Measurements from ENCODE around the gene ARHGAP25. TPM values are rescaled to one million over a fixed set of nuclear protein-coding genes. Genes with fewer than 3 reads are reported as not detected.

The ARHGAP25 gene
- polyA plus RNA-seq, 1 donor from 2014 or later: 217 TPM

DNA sequence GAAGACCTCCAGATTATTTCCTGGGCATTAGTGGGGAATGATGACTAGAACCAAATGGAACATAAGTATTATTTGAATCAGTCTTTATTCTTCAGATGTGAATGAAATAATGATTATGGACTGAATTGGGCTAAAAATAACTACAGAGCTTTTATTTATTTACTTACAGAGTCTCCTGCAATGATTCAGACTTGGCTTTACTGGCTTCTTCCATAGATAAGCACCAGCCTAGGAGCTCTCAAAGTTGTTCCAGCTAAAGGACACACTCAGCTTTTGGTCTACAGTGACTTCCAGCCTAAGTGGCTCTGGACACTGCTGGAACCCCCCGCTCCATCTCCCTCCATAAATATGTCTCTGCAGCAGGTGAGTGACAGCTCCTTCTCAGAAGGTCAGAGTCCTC lies 24.3 kb upstream of the ARHGAP25 start:
- peaks cover 17 to 38% (median 35%) of the 10 kb centered on the region in 3 donors for H3K4me1 Mint-ChIP-seq
- peaks cover 0 to 1% (median 0%) of the 10 kb centered on the region in 3 donors for H3K9me3 Mint-ChIP-seq
- H3K27me3 Mint-ChIP-seq: peaks cover 1% of the 10 kb centered on the region
- no peak overlapping the region for H3K27ac Mint-ChIP-seq
- no peaks in the 10 kb centered on the region for H3K36me3 Mint-ChIP-seq
- no peak overlapping the region for H3K4me3 Mint-ChIP-seq

GRCh38 chr2:68710756-68711155 lies 23.9 kb upstream of the ARHGAP25 start:
- Mint-ChIP-seq H3K9me3 (peaks cover 0 to 1% (median 0%) of the 10 kb centered on the region in 3 donors), H3K4me3 (peak overlapping the region in 2 of 4 donors; percentile 29 to 65), H3K27ac (peak overlapping the region in 1 of 3 donors; percentile 65), H3K4me1 (peaks cover 21 to 40% (median 38%) of the 10 kb centered on the region in 3 donors), H3K27me3 (peaks cover 1% of the 10 kb centered on the region), H3K36me3 (no peaks in the 10 kb centered on the region)

GRCh38 chr2:68714866-68715265 lies 19.7 kb upstream of the ARHGAP25 start:
- Mint-ChIP-seq H3K27me3 (no peaks in the 10 kb centered on the region), H3K4me3 (peak overlapping the region; percentile 2 to 82 (median 62))

GRCh38 chr2:68715353-68716041 lies 19.1 kb upstream of the ARHGAP25 start:
- Mint-ChIP-seq H3K4me3 (peak overlapping the region; percentile 2 to 82 (median 62)), H3K36me3 (no peaks in the 10 kb centered on the region), H3K4me1 (peaks cover 44 to 63% (median 49%) of the 10 kb centered on the region in 3 donors), H3K27ac (peak overlapping the region; percentile 13 to 94 (median 81)), H3K9me3 (no peaks in the 10 kb centered on the region), H3K27me3 (no peaks in the 10 kb centered on the region)

More at GRCh38 chr2:68714866-68715265, 19.7 kb upstream of the ARHGAP25 start:
- no peaks in the 10 kb centered on the region for H3K36me3 Mint-ChIP-seq
- no peaks in the 10 kb centered on the region for H3K9me3 Mint-ChIP-seq
- H3K4me1 Mint-ChIP-seq: peaks cover 42 to 57% (median 42%) of the 10 kb centered on the region in 3 donors
- H3K27ac Mint-ChIP-seq: peak overlapping the region; percentile 13 to 94 (median 81)

GRCh38 chr2:68716604-68717304 lies 17.9 kb upstream of the ARHGAP25 start:
- H3K27me3 Mint-ChIP-seq: no peaks in the 10 kb centered on the region
- no peaks in the 10 kb centered on the region for H3K9me3 Mint-ChIP-seq
- peaks cover 50 to 70% (median 61%) of the 10 kb centered on the region in 3 donors for H3K4me1 Mint-ChIP-seq
- no peaks in the 10 kb centered on the region for H3K36me3 Mint-ChIP-seq
- peak overlapping the region; percentile 36 to 94 (median 53) for H3K27ac Mint-ChIP-seq
- H3K4me3 Mint-ChIP-seq: peak overlapping the region in 1 of 4 donors; percentile 6

DNA sequence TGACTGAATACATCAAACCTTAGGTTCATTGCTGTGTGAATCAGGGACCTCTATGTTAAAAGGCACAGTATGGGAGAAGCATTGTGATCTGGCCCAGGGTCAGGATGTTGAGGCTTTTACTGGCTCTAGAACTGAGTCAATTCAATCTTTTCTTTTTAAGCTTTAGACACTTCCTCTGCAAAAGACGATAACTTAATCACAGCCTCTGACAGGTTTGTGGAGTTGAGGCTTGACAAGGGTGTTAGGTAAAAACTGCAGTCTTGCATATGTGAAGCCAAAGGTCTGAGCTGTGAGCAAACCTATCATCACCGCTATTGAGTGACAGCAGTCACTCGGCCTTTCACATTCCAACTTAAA lies 17.3 kb upstream of the ARHGAP25 start:
- no peak overlapping the region for H3K4me3 Mint-ChIP-seq
- peaks cover 55 to 73% (median 64%) of the 10 kb centered on the region in 3 donors for H3K4me1 Mint-ChIP-seq
- peak overlapping the region in 2 of 3 donors; percentile 36 to 44 for H3K27ac Mint-ChIP-seq

GRCh38 chr2:68719912-68720311 lies 14.7 kb upstream of the ARHGAP25 start:
- no peaks in the 10 kb centered on the region for H3K9me3 Mint-ChIP-seq
- no peak overlapping the region for H3K4me3 Mint-ChIP-seq

More for the DNA sequence above, 17.3 kb upstream of the ARHGAP25 start:
- Mint-ChIP-seq H3K36me3 (no peaks in the 10 kb centered on the region), H3K9me3 (no peaks in the 10 kb centered on the region), H3K27me3 (no peaks in the 10 kb centered on the region)

DNA sequence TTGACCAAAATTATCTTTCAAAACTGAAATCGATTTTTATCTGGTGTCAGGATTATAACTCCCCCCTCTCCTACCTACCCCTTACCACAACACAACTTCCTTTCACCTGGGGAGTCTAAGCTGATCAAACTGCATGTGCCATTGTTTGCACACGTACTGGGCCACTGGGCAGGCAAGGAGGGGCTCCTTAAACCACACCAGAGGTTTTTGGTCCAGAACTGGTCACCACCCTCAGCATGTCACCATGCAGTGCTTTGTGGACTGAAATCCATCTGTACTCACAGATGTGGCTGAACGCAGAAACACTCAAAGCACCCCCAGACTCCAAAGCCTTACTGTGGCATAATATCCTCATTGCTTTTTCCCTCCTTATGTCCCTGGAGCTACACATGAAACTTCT lies 13.9 kb upstream of the ARHGAP25 start:
- Mint-ChIP-seq H3K4me3 (peak overlapping the region in 1 of 4 donors; percentile 63), H3K36me3 (no peaks in the 10 kb centered on the region), H3K9me3 (no peaks in the 10 kb centered on the region), H3K27ac (no peak overlapping the region), H3K4me1 (peaks cover 31 to 56% (median 48%) of the 10 kb centered on the region in 3 donors), H3K27me3 (no peaks in the 10 kb centered on the region)

More at GRCh38 chr2:68719912-68720311, 14.7 kb upstream of the ARHGAP25 start:
- Mint-ChIP-seq H3K4me1 (peaks cover 34 to 62% (median 55%) of the 10 kb centered on the region in 3 donors), H3K27ac (peak overlapping the region in 2 of 3 donors; percentile 10 to 53), H3K27me3 (no peaks in the 10 kb centered on the region), H3K36me3 (no peaks in the 10 kb centered on the region)

GRCh38 chr2:68721482-68722101 lies 13.0 kb upstream of the ARHGAP25 start:
- H3K4me3 Mint-ChIP-seq: peak overlapping the region; percentile 3 to 90 (median 70)
- peaks cover under 1% of the 10 kb centered on the region for H3K27me3 Mint-ChIP-seq
- peak overlapping the region; percentile 69 to 93 (median 87) for H3K27ac Mint-ChIP-seq
- H3K36me3 Mint-ChIP-seq: no peaks in the 10 kb centered on the region
- peaks cover 38 to 55% (median 45%) of the 10 kb centered on the region in 3 donors for H3K4me1 Mint-ChIP-seq
- H3K9me3 Mint-ChIP-seq: no peaks in the 10 kb centered on the region

- H3K27me3 Mint-ChIP-seq: peaks cover 2% of the 10 kb centered on the region
- no peaks in the 10 kb centered on the region for H3K9me3 Mint-ChIP-seq
- no peak overlapping the region for H3K27ac Mint-ChIP-seq
- H3K36me3 Mint-ChIP-seq: no peaks in the 10 kb centered on the region
- no peak overlapping the region for H3K4me3 Mint-ChIP-seq
- H3K4me1 Mint-ChIP-seq: peaks cover 48 to 58% (median 49%) of the 10 kb centered on the region in 3 donors
Observed at GRCh38 chr2:68722712-68723111, 11.9 kb upstream of the ARHGAP25 start.

DNA sequence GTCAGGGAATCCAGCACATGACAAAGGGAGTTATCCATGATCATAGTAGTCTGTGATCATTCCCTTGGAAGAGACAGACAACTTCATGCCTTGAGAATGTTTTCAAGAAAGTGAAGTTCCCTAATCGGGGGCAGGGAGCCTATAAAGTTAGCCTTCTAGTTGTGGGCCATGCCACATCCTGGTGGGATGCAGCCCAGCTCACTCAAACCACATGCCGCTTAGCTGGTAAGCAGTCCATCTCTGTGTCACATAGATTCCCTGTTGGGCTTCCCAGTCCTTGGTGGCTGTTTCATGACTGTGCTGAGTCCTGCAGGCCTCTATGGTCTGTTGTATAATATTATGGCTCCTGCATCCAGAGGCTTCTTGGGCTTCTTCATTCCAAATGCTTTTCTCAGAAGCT lies 11.4 kb upstream of the ARHGAP25 start:
- Mint-ChIP-seq H3K27me3 (peaks cover 2% of the 10 kb centered on the region), H3K4me1 (peaks cover 49 to 61% (median 50%) of the 10 kb centered on the region in 3 donors), H3K36me3 (no peaks in the 10 kb centered on the region), H3K9me3 (no peaks in the 10 kb centered on the region), H3K4me3 (no peak overlapping the region), H3K27ac (no peak overlapping the region)

DNA sequence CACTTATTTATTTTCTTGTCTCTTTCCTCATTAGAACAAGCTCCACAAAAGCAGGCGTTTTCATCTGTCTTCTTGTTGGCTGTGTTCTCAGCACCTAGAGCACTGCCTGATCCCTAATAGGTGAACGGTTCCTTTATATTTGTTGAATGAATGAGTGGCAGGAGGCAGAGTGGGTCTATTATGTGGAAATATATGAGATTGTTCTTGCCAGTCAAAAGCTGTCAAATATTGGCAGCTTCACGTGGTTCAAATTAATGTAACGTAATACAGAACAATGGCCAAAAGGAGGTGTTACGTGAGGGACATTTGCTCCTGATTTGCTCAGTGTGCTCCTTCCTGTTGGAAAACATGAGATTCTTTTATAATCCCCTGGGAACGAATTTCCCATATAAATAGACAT lies 8.5 kb upstream of the ARHGAP25 start:
- Mint-ChIP-seq H3K9me3 (no peaks in the 10 kb centered on the region), H3K27me3 (peaks cover 2% of the 10 kb centered on the region), H3K4me3 (peak overlapping the region in 1 of 4 donors; percentile 23), H3K36me3 (no peaks in the 10 kb centered on the region), H3K4me1 (peaks cover 35 to 47% (median 35%) of the 10 kb centered on the region in 3 donors), H3K27ac (peak overlapping the region in 2 of 3 donors; percentile 66 to 78)

DNA sequence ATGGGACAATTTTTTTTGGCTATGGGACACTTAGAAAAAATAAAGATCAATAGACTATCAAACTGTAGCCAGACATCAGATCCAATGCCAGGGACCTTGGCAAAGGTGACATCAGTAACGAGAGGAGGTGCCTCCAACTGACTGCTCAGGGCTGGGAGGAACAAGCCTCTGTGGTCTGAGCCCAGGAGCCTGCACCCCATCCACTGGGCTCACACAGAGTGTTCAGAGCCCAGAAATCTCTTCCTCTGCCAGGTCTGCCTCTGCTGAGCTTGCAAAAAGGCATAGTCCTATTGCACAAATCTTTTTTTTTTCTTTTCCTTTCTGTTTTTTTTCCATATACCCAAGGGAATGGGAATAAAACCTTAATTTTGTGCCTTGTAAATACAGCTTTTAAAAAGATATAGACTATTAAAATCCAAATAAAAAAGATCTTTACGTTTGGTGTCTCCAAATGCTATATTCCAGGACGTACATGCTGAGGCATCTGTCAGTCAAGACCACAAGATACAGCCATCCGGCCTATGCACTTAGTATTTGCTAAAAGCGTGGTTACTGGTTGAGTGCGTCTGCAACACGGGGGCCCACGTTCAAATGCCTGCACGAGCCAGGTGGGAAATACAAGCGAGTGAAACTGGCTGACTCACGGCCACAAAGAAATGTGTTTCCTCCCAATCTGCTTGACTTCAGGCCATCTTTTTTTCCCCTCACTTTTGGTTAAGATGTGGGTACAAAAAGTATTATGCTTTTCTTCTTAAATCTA lies 7.8 kb upstream of the ARHGAP25 start:
- H3K4me3 Mint-ChIP-seq: peak overlapping the region in 2 of 4 donors; percentile 23 to 41
- H3K36me3 Mint-ChIP-seq: no peaks in the 10 kb centered on the region
- H3K27me3 Mint-ChIP-seq: peaks cover 2% of the 10 kb centered on the region
- no peaks in the 10 kb centered on the region for H3K9me3 Mint-ChIP-seq
- H3K4me1 Mint-ChIP-seq: peaks cover 28 to 47% (median 31%) of the 10 kb centered on the region in 3 donors
- H3K27ac Mint-ChIP-seq: peak overlapping the region; percentile 40 to 78 (median 66)

DNA sequence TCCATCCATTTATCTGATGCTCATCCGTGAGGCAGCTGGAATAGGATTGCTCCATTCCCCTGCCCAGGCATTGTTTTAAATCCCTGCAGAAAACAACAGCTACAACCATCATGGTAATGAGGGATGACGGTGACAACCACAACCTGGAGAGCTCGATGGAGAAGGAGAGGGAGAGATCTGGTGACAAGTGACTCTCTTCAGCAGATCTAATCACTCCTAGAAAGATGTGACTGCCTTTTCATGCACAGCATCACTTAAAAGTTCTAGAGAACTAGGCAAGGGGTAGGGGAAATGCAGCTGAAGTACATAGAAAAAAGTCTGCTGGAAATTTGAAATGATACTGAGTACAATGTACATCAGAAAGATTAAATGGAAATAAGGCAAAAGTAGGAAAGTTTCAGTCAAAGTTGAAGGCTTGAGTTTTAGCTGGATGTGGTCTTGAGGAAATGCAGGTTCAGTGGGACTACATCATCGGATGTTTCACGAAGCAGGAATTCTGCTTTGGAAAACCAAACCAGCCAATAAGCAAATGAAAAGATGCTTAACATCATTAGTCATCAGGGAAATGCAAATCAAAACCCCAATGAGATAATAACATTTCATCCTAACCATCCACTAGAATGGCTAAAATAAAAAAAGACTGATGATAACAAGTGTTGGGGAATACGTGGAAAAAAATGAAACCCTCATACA lies 6.8 kb upstream of the ARHGAP25 start:
- no peaks in the 10 kb centered on the region for H3K9me3 Mint-ChIP-seq
- peak overlapping the region in 2 of 4 donors; percentile 55 for H3K4me3 Mint-ChIP-seq
- peaks cover 2% of the 10 kb centered on the region for H3K27me3 Mint-ChIP-seq
- H3K36me3 Mint-ChIP-seq: no peaks in the 10 kb centered on the region
- peaks cover 23 to 46% (median 29%) of the 10 kb centered on the region in 3 donors for H3K4me1 Mint-ChIP-seq
- H3K27ac Mint-ChIP-seq: peak overlapping the region; percentile 45 to 78 (median 66)

Data from IgD-negative memory B cell (primary cell).